ES-I3 (cell line): ENCODE measurements around the gene CBR4.
A peak's percentile ranks its signal among the peaks of the same experiment; 100 is the strongest.

Experiments
- H3K36me3 ChIP-seq: 2 replicates; pipeline ENCODE4 v1.6.1; 2013; ENCODE audit warnings: mild to moderate bottlenecking, low read length, control low read depth, moderate library complexity; ENCODE audit not compliant: insufficient read depth
- H3K4me1 ChIP-seq: 2 replicates; pipeline ENCODE4 v1.6.1; 2013; ENCODE audit warnings: mild to moderate bottlenecking, control low read depth, low read length; ENCODE audit not compliant: insufficient read depth
- H3K9ac ChIP-seq: 2 replicates; pipeline ENCODE4 v1.6.1; 2013; ENCODE audit warnings: low read depth, mild to moderate bottlenecking, low read length, moderate library complexity
- H3K9me3 ChIP-seq: 2 replicates; pipeline ENCODE4 v1.6.1; 2013; ENCODE audit warnings: mild to moderate bottlenecking, low read length, moderate library complexity; ENCODE audit not compliant: control insufficient read depth, insufficient read depth

The CBR4 gene

DNA sequence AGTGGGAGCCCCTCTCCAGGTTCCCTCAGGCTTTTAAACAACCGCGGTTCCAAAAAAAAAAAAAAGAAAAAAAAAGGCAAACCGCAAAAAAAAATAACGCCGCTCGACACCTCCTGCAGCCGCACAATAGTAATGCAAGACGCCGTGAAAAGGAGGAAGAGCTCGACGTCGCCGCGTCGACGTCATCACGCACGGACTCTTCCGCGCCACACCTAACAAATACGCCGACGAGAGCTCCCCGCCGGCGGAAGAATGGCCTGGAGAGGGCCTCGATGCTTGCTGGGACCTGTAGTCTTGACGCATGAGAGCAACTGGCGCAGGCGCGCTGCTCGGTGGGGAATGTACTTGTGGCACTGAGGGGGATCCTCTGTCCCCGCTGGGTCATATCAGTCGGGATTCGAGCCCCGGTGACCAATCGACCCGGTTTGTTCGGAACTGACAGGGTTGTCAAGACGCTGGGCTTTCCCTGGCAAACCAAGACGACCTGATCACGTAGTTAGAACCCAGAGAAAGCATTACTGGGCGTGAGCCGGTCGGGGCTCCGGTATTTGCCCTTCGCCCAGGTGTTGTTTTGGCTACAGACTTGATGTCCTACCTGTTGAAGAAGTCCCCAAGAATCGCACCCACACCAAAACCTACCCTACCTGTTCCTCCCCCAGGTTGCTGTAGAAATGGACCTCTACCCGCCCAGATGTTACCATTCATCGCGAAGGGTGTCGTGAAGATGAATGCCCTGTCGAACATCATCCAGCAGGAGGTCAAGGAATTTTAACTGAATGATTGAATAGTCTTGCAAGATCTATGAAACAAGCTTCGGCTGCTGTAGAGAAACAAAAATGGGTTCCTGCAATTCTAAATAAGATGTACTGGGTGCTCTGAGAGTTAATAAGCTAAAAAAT, at the start of gene CBR4:
TSS of gene CBR4 (minus strand) at position 131 of the 899 bp plus-strand sequence. CDS start 166 bp downstream, outside the sequence.
- H3K36me3 ChIP-seq = no peaks in the 10 kb centered on the region
- H3K4me1 ChIP-seq = peaks cover 5% of the 10 kb centered on the region
- H3K9me3 ChIP-seq = no peaks in the 10 kb centered on the region
- peak within 1 kb of the TSS; percentile 88 for H3K9ac ChIP-seq

DNA sequence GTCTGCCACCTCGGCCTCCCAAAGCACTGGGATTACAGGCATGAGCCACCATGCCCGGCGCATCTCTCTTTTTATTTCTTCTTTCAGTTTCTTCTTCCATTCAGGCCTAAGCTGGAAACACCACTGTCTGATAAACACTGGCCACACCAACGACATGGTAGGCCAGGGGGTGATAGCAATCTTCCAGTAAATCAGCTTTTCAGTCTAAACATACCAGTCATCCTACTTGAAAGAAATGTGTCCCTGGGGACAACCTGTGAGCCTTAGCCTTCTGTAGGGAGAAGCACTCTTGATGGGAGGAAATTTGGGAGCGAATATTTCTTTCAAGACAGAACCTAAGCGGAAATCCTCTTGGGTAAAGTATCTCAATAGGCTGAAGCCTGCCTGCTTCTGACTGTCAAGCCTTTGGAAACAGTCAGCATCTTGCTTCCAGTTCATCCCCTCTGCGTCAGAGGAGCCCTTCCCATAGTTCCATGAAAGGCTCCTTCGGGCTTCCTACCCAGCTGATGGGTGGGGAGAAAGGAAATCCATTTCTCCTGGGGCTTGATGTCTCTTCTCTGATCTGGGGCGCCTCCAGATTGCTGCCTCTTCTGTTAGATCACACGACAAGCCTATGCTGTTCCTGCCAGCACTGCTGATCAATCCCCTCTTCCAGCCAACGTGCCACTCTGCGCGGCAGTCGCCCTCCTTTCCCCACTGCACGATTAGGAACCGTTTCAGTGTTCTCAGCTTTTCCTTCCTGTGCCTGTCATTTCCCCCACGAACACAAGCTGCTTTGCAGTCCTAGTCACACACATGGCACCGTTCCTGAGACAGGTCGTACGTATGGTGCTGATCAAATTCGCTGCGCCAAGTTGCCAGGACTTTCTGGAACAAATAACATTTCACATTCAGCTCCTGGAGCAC, 49.5 kb upstream of the CBR4 start:
- no peak overlapping the region for H3K9ac ChIP-seq

DNA sequence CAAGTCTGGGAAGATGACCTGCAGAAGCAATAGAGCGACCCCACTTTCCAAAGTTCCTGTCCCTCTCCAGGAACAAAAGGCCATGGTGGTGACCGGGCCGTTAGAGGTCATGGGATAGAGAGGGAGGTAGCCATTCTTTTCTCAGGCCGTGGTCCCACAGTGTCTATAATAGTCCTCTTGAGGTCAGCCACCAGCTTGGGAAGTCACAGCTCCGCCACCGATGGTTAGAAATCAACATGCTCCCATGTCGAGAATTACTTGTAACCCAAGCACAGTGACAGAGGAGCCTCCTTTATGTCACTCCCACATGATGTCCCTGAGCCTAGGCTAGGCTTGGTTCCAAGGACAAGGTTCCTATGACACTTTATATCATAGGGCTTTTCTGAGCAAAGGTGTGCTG, 48.3 kb upstream of the CBR4 start:
- no peaks in the 10 kb centered on the region for H3K4me1 ChIP-seq
- no peak overlapping the region for H3K9ac ChIP-seq
- no peaks in the 10 kb centered on the region for H3K9me3 ChIP-seq
- H3K36me3 ChIP-seq = no peaks in the 10 kb centered on the region

More for the DNA sequence above, 49.5 kb upstream of the CBR4 start:
- H3K4me1 ChIP-seq = no peaks in the 10 kb centered on the region
- H3K36me3 ChIP-seq = no peaks in the 10 kb centered on the region
- no peaks in the 10 kb centered on the region for H3K9me3 ChIP-seq

DNA sequence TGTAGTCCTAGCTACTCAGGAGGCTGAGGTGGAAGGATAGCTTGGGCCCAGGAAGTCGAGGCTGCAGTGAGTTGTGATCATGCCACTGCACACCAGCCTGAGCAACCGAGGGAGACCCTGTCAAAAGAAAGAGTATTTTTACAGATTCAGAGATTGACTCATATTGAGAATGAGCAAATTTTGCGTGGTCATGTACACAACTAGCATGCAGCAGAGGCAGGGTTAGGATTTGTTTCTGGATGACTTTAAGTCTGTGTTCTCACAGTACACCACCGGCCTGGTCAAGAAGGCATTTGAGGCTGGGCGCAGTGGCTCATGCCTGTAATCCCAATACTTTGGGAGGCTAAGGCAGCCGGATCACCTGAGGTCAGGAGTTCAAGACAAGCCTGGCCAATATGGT, 44.8 kb upstream of the CBR4 start:
- Histone ChIP-seq H3K9me3 (no peaks in the 10 kb centered on the region), H3K4me1 (no peaks in the 10 kb centered on the region), H3K36me3 (no peaks in the 10 kb centered on the region), H3K9ac (no peak overlapping the region)

- Histone ChIP-seq H3K9me3 (no peaks in the 10 kb centered on the region), H3K4me1 (no peaks in the 10 kb centered on the region), H3K9ac (no peak overlapping the region), H3K36me3 (no peaks in the 10 kb centered on the region)
Observed at GRCh38 chr4:169052594-169052945, 42.5 kb upstream of the CBR4 start.

DNA sequence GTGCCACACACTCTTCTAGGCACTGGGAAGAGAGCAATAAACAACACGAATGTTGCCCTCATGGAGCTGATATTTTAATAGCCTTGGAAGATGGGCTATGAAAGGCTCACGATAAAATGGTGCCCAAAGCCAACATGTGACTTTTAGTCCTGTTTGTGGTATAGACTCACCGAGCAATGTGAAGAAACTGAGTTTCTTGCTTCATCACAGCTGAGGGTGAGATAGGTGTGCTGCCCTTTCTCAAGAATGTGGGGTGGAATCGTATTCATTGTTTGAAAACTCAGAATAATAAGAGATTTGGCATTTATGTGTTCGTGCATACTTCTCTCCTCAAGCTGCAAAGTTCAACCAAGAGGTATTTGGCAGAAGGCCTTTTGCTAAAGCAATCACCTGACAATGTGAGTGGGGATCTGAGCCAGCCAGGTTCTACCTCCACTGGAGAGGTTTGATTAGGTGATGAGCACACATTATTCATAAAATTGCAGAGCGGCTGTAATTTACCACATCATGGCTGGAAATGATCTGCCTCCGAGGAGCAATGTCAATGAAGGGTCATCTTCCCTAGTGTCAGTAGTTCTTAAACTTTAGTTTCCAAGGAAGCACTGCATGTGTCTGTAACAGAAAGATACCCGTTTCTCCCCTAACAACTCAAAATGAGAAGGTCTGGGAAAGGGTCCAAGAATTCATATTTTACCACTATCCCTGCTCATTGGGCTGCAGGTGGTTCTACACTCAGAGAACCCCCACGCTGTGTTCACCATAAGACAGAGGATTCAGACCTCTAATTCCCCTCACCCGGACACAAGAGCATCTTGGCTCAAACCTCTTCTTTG, 41.9 kb upstream of the CBR4 start:
- no peaks in the 10 kb centered on the region for H3K4me1 ChIP-seq
- H3K9me3 ChIP-seq = no peaks in the 10 kb centered on the region
- H3K36me3 ChIP-seq = no peaks in the 10 kb centered on the region
- H3K9ac ChIP-seq = no peak overlapping the region

DNA sequence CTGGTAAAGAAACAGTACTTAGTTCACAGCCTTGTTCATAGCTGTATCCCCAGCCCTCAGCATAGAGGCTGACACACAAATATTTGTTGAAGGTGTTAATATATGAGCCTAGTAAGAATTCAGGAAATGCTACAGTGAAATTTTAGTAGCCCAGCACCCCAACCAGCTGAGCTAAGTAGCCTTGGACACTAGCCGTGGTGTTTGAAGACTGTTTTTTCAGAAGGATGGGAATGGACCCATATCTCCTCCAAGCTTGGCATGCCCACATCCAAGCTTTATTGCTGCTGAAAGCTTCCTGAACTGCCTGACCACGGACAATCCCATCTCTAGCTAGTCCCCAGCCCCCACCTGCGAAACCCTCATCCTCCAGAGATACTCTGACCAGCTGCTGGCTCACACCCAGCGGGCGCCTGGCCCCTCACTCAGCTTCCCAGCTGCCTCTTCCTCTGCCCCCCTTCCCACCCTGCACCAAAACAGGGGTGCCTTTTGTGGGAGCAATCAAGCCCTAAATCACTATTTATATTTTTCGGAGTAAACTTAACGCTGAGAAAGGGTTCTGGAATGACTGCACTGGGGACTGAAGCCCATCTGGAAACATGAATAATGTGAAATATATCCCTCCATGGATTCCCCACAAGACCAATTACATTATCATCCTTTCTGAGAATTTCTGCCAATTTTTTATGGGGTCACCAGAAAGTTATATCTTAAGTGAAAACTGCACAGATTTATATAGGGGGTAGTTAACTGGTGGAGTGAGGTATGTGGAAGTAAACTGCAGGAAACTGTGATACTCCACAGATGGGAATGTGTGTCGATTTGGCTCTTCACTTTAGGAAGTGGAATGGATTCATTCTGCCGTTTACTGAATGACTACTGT, 41.1 kb upstream of the CBR4 start:
- Histone ChIP-seq H3K4me1 (peaks cover 2% of the 10 kb centered on the region; the same call in 1 of the 2 replicates), H3K36me3 (no peaks in the 10 kb centered on the region), H3K9ac (no peak overlapping the region), H3K9me3 (no peaks in the 10 kb centered on the region)

DNA sequence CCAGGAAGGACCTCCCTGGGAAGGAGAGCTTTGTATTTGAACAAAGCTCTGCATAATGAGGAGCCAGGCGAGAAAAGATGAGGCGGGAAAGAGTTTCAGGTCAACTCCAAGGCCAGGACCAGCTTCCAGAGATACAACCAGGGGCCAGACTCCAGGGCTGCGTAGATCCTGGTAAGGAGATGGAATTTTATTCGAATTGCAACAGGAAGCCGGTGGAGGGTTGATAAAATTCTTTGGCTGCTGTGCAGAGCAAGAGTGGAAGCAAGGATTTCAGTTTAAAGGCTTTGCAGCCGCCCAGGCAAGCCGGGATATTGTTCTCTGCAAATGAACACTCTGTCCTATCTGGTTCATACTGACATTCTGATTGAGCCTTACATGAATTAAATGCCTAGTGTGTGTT, 40.2 kb upstream of the CBR4 start:
- Histone ChIP-seq H3K9ac (no peak overlapping the region), H3K4me1 (peaks cover 4% of the 10 kb centered on the region; the same call in 1 of the 2 replicates), H3K9me3 (no peaks in the 10 kb centered on the region), H3K36me3 (no peaks in the 10 kb centered on the region)

DNA sequence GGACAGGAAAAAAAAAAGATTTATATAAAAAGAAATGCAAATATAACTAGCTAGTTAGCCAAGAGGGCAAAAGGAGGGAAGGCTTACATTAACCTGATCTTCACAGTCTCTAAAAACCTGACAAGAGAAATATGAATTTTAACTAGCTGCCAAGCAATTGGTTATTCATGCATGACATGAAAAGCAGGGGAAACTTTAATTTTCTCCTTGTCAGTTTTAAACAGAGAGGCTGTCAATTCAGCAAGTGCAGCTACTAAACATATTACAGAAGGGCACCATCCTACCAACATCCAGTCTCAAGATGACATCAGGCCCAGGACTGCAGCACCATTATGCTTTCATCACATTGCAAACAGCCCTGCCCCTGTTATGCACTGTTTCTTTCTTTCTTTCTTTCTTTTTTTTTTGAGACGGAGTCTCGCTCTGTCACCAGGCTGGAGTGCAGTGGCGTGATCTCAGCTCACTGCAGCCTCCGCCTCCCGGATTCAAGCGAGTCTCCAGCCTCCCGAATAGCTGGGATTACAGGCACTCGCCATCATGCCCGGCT, 38.9 kb upstream of the CBR4 start:
- Histone ChIP-seq H3K36me3 (no peaks in the 10 kb centered on the region), H3K9me3 (no peaks in the 10 kb centered on the region), H3K9ac (no peak overlapping the region), H3K4me1 (peaks cover 4% of the 10 kb centered on the region; the same call in 1 of the 2 replicates)

- Histone ChIP-seq H3K4me1 (peaks cover 4% of the 10 kb centered on the region; the same call in 1 of the 2 replicates), H3K9me3 (no peaks in the 10 kb centered on the region), H3K36me3 (no peaks in the 10 kb centered on the region), H3K9ac (no peak overlapping the region)
Observed at GRCh38 chr4:169047956-169048355, 37.9 kb upstream of the CBR4 start.

- no peak overlapping the region for H3K9ac ChIP-seq
- H3K4me1 ChIP-seq = peaks cover 4% of the 10 kb centered on the region; the same call in 1 of the 2 replicates
- H3K9me3 ChIP-seq = no peaks in the 10 kb centered on the region
- no peaks in the 10 kb centered on the region for H3K36me3 ChIP-seq
Observed at GRCh38 chr4:169045862-169046584, 36.0 kb upstream of the CBR4 start.

DNA sequence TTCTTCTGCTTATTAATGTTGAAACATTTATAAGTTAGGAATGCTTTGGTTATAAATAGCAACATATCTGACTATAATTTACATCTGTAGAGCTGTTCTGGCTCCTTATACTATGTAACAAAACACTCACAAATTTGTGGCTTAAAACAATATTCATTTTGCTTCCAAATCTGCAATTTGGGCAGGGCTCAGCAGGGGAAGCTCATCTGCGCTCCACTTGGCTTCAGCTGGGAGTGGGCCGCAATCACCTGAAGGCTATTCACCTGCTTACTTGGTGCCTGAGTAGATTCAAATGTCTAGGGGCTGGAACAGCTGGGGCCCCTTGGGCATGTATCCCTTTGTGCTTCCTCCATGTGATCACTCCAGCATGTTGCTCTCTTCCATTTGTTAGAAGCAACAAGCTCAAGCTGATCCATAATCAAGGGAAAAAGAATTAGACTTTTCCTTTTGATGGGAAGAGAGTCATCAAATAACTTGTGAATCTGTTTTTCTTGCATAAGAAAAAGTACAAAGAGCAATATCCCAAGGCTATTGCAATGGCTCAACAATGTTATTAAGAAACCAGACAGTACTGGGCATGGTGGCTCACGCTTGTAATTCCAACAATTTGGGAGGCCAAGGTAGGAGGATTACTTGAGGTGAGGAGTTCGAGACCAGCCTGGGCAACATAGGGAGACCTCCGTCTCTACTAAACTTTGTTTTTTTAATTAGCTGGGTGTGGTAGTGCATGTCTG, 34.8 kb upstream of the CBR4 start:
- Histone ChIP-seq H3K4me1 (peaks cover 4% of the 10 kb centered on the region; the same call in 1 of the 2 replicates), H3K9me3 (no peaks in the 10 kb centered on the region), H3K36me3 (no peaks in the 10 kb centered on the region), H3K9ac (no peak overlapping the region)
